Glomerular visceral epithelial cell (primary cell): ENCODE data around the gene SLC15A5.
A peak's percentile ranks its signal among the peaks of the same experiment; 100 is the strongest.

Experiments
- DNase-seq: peaks from one replicate; pipeline ENCODE4 v3.0.0-alpha.2; 2016; ENCODE audit errors: extremely low spot score

The SLC15A5 gene

DNA sequence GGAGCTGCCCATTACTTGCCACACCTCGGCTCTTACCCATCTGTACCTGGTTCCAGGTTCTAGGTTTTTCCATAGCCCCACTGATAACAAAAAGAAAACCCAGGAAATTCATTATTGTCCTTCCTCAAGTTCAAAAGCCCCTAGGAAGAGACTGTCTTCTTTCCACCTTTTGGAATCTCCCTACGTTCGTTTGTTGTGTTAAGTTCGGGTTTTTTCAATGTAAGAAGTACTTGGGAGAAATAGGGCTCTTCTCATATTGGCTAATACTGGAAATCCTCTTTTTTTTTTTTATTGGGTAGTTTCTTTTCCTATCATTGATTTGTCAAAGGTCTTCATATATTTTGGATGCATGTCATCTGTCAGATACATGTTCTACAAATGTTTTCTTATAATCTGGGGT lies 17.3 kb downstream of the SLC15A5 start:
- DNase-seq, result no peak

DNA sequence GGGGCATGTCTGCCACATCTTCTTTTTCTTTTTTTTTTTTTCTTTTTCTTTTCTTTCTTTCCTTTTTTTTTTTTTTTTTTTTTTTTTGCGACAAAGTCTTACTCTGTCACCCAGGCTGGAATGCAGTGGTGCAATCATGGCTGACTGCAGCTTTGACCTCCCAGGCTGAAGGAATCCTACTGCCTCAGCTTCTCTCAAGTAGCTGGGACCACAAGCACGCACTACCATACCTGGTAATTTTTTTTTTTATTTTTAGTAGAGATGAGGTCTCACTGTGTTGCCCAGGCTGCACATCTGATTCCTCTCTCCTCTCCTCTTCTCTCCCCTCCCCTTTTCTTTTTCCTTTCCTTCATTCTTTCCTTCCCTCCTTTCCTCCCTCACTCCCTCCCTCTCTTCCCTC lies 18.5 kb downstream of the SLC15A5 start:
- peak; percentile 52 for DNase-seq

DNA sequence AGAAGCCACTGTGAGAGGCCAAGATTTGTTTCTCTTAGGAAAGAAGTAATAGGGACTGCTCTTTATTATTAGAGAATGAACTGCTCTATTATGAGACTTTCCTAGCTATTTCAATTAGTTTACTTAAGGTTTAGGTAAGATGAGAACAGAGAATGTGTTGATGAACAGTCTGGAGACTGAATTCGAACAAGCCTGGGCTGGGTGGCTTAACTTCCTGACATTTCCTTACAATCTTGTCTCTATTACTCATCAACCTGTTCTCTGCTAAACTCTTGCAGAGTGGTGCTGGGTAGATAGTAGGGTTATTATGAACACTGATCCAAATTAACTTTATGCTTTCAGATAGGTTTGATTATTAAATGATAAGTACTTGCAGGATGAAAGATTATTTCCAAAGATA lies 31.2 kb downstream of the SLC15A5 start:
- no peak for DNase-seq

DNA sequence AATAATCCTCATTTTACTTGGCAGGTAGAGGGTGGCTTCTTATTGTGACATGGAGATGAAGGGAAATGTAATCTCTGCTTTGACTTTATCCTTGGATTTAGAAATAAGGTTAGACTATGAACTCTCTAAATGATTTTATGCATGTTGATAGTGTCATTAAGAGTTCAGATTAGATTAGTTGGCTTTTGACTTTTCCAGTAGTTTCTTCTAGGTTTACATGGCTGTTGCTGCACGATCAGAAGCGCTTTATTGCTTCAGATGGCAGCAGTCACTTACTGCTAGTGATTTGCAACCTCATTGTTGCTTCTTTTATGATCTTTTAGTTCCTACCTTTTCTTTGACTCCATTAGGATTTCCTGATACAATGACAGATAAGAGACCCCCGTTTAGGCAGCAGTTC lies 32.3 kb downstream of the SLC15A5 start:
- DNase-seq, result no peak

DNA sequence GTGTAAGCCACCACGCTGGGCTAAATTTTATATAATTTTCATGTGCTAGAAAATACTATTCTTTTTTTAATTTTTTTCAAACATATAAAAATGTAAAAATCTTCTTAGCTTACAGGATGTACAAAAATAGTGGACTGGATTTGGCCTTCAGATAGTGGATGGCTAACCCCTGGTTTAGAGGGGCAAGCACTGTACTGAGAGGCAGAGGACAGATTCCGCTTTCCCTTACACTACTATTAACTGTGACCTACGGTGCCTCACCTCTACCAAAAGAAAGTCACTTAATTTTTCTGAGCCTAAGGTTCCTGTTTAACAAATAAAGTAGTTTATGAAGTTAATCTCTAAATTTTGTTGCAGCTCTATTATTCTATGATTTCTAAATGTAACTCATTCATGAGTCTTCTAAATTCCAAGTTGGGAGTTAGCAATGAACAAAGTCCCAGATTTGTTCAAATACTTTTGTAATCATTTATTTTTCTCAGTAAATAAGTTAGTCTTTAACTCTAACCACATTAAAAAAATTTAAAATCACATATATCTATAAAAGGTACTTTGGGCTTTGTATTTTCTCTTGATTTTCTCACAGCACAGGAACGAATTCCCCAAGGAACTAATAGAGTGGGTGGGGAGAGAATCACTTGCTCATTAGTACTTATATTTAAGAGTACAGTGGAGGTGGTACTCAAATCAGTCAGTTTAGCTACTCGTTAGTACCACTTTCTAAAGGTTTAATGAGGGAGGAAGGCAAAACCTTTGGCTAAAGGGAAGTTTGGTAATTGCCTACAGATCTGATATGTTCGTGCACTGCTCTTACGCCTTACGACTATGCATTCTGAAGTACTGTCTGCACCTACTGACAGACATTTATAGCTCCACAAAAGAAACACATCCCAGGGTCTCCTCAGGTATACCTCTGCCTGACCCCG lies 33.7 kb downstream of the SLC15A5 start:
- no peak for DNase-seq

DNA sequence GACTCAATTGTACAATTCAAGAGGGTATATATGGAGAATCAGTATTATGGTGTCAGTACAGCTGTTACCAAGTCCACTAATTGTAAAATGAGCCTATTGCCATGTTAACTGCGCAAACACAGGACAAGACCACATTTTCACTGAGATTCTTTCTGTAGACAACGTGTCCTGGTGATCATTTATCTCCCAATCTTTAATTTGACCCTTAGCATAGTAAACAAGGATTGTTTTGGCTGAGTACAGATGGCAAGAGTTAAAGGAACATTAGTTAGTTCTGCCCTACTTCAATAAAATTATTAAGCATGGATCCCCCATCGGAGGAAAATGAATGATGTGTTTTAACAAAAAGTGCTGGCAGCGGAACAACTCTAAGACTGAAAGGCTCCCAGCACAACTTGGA lies 36.1 kb downstream of the SLC15A5 start:
- no peak for DNase-seq

DNA sequence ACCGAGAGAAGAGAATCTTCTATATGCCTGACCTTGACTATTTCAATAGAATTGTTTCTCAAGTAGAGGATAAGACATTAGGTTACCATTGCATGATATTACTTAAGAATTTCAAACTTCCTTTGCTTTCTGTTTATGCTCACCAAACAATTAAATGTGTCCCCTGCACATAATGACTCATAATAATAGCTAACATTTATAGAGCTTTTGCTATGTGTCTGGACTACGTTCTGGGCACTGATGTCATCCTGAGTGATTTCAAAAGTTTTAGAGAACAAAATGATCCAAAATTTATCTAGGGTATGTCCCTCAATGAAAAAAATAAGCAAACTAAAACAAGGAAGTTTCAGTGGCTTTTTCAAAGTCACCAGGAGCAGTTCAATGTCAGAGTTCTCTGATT lies 38.8 kb downstream of the SLC15A5 start:
- DNase-seq, result no peak

DNA sequence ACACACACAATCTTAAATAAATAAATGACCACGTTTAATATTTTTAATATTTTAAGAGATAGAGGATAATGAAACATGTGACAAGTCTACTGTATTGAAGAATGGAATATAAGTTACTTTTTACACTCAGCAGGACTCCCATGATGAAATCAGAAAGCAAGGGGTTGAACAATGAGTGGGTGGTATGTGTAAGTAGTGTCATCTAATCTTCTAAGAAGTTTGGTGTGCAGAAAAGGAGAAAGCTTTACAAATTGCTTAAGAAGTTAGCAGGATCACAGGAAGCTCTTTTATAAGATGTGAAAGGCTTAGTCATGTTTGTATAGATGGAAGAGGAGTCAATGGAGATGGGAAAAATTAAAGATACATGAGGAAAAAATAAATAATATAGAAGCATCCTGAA lies 47.8 kb downstream of the SLC15A5 start:
- DNase-seq, result no peak

DNA sequence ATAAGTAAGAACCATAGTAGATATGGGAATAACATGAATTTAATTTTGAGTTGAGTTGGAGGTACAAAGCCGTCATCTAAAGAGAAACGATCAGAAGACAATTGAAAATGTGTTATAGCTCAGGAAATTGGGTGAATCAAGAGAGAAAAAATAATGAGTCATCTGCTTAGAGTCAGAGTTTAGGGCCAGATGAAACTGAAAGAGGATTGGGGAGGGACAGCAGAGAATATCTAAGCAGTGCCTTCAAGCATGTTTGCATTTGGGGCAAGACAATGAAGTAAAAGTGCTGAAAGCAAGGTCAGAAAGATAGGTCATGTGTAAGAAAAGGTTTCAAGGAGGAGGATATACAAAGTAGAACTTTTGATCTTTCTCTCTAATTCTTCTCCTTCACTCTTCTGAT lies 49.4 kb downstream of the SLC15A5 start:
- DNase-seq, result no peak

DNA sequence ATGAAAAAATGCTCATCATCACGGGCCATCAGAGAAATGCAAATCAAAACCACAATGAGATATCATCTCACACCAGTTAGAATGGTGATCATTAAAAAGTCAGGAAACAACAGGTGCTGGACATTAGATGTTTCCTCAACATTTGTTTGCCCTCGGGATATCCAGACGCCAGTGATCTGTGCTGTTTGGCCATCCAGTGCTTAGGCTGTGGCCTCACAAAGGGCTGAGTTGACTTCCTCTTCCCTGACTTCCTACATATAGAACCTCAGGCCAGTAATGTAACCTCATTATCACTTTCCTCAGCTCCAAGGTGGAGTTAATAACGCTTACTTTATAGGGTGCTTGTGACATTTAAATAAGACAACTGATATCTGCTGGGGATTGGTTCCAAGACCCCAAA lies 51.8 kb downstream of the SLC15A5 start:
- DNase-seq, result no peak

DNA sequence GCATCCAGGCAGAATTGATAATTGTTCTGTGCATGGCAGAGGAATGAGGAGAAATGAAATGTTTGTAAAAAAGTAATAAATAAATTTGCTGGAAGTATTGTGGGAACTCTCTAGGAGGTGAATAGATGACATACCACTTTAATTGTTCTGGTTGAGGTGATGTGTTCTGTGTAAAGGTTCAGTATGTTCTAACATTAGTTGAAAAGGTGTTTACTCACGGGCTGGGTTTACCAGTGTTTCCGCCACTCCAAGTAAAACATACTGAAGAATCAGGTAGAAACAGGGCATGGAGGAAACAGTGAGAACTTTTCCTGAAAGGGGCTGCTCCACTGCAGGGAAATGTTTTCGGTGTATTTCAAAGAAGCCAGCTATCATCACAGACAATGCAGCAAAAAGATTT lies 53.3 kb downstream of the SLC15A5 start:
- DNase-seq, result no peak

DNA sequence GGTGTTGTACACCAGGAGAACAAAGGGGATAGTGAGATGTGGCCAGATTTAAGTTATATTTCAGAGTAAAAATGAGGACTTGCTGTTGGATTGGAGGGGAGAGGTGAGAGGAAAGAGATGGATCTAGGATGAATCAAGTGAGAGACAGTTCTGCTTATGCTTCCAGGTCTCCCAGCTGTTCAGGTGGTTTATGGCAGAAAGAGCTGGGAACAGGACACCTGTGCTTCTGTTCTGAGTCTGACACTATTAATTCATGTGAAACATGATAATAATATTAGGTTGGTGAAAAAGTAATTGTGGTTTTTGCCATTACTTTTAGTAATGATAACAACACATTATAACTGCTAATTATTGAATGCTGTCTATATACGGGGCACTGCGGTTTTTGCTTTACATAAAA lies 55.7 kb downstream of the SLC15A5 start:
- DNase-seq, result no peak

DNA sequence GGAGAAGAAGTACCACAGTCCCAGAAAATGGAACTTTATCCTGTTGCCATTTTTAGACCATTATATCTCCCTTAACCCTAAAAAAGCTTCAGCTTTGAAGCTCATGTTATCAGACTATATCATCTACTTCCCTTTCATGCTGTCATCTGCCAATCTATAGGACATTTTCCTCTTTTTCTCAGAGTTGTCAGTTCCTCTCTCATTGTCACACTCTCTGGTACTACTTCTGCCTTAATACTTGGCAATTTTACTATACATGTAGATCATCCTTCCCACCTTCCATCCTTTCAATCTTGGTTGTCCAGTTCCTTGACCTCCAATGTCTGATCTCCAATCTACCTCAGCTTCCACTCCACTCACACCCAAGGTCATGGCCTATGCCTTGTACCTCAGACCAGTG lies 57.4 kb downstream of the SLC15A5 start:
- DNase-seq, result no peak

DNA sequence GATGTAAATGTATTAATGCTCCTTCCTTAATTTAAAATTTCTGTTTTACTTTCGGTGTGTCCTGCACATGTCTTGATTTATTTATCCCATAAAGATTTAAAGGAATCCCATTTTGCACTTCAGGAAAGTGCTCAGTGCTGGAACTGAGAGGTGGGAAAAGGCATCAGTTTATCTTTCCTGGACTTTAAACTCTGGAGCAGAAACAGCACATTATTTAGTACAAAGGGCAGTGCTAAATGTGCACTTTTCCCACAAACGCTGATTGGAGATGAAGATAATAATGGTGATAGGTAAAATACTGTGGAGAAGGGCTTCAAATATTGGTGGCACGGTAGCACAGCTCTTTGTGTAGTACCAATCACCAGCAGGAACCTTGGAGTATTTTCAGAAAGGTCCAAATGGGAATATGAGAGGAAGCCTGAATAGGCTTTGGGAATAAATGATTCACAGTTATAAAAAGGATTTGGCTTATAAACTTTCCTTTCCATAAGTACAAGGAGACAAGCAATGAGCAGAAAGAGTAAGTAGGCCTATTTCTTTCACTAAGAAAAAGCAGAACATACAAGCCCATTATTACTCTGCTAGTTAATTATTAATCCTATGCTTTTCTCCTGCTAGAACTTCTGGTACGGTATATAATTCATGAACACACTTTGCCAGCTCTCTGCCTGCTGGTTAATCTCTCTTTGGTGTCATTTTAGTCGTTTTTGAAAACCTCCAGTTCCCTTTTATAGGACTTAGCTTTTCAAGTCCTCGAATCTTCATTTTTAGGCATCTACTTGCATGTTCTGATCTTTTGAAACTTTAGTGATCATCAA lies 58.3 kb downstream of the SLC15A5 start:
- no peak for DNase-seq

DNA sequence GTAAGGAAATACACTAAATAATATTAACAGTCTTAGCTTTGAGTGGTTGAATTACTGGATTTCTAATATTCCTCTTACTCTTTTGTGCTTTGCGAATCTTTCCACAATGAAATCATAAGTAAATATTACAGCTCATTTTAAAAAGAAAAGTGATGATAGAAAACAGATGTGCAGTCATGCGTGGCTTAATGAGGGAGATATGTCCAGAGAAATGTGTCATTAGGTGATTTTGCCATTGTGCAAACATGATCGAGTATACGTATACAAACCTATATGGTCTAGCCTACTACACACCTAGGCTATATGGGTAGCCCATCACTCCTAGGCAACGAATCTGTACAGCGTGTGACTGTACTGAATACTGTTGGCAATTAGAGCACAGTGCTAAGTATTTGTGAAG lies 59.3 kb downstream of the SLC15A5 start:
- DNase-seq, result no peak

DNA sequence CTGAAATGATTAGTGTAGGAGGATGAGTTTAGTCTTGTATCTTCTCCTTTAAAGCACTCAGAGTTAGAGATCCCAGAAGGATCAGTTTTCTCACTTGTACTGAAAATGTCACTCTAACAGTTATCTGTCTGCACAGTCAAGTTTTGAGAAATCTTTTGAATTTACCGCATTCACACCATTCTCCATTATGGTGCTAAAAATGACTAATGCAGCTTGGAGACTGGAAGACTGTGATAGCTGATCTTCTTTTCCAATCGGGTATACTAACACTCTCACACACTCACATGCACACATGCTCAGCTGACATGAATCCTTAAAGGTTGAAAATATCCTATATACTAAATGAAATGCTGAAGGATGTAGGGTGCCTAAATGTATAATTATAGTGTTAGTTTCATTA lies 65.8 kb downstream of the SLC15A5 start:
- DNase-seq, result no peak

DNA sequence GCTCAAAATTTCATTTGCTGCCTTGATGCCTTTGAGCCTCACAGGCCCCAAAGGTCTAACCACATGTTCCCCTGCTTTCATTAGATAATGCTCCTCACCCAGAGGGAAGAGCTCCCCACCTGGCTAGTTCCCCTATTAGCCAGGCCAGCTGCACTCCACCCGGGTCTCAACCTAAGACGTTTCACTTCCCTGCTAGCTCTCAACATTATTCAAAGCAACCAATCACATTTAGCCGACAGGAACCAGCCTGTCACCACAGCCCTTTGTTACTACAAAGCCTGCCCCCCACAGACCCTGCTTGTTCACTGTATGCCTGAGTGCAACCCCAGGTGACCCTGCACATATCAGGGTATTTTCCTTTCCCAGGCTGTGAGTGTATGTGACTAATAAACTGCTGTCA lies 78.6 kb downstream of the SLC15A5 start:
- DNase-seq, result no peak

DNA sequence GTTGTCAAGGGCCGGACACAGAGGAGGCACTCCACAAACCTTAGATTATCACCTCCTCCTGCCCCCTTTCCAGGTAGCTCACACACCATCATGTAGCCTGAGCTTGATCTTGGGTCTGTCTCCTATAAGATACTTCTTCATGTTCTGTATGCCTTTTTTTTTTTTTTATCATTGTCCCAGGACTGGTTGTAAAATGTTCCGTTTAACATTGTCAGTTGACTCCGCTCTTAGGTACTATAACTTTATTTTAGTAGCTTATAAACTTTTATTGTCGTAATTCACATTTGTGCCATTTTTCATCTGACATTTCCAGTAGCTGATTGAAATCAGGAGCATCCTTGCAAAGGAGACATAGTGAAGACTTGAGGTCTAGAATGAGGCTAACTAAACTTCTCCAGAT lies 79.9 kb downstream of the SLC15A5 start:
- DNase-seq, result no peak

DNA sequence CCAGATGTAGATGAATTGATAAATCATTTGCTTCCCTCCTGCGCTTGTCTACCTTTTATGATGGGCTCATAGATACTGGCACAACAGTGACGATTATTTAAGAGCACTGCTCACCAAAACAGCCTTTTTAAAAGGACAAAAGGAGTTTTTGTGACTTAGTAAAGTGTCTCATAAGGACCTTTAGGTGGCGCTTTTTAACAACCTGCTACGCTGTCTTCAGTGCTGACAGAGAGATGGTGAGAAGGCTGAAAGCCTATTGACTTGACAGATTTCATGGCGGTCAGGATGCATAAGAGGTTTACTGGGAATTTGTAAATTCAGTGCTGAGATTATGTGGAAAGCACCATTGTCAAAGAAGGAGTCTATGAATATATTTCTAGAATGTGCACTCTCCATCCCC lies 87.6 kb downstream of the SLC15A5 start:
- peak; percentile 21 for DNase-seq

DNA sequence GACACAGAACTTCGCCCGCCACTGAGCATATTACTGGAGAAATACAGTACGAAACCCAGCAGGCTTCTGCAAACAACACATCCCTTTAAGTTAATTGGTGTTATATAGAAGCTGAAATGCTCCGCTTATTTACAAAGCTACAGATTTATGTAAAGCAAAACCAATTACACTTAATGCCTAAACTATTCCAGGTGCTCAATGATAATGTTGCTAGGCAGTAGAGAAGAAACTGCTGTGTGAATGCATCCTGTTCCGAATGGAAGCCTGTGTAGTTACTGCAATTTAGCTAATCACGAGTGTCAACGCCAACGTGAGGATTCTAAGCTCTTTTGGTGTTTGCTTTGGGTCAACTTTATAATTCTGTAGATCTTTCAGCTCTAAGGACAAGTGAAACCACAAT lies 89.8 kb downstream of the SLC15A5 start:
- DNase-seq, result no peak

DNA sequence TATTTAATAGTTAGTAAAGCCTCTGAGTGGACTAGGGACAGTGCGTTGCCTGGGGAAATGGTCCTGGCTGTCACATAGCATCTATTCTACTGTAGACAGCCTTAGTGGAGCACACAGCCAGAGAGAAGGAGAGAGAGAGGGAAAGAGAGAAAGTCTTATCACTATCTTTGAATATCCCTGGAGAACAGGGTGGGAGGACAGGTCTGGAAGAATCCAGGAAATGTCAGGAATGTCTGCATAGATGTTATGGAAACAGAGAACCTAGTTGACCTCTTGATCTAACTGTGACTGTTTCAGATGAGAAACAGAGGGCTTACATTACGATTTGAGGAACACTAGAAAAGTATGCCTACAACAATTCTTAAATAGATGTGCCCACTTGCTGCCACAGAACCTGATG lies 92.8 kb downstream of the SLC15A5 start:
- DNase-seq, result peak; percentile 1

DNA sequence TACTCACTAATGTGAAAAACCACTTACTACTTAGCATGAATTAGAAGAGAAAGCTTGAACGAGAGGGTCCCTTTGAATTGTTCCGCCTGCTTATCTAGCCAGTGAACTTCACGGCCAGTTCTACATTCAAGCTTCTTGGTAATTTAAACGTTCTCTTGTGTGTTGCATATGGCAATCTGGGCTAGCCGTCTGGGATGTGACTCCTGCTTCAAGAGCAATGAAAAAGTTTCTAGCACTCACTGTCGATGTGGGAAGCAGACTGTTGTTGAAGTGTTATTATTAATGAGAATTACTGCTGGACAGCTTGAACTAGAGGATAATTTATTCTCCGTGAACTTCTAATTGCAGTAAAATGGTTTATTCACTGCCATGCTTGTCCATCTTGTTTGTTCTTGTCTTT lies 93.9 kb downstream of the SLC15A5 start:
- no peak for DNase-seq

DNA sequence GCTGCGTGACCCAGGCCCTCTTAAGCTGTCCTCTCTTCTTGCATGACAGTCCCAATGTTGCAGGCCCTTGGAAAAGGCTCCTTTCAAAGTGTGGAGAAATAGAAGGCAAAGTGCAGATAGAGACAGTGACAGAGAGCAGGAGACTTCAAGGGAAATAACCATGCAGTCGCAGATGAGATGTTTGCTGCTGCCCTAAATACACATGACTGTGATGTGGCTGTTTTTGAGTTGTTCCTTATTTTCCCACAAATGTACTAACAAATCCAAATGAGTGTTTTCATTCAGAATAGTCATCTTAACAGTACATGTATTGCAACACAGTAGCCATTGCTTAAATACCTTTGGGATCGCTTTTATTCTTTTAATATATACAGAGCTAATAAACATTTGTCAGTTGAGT lies 101.6 kb downstream of the SLC15A5 start:
- DNase-seq, result no peak
